Activated effector memory CD4-positive, alpha-beta T cell treated with Interleukin-2 at 50 U/mL for 16 hours (primary cell): ENCODE measurements around the gene CARS1.

Experiments
- DNase-seq: peaks from one replicate; pipeline ENCODE4 v3.0.0-alpha.2; 2020

The CARS1 gene

GRCh38 chr11:3007404-3008010 is 49.7 kb downstream of the CARS1 start:
- no peak for DNase-seq

GRCh38 chr11:3006505-3007260 is 50.5 kb downstream of the CARS1 start:
- DNase-seq = no peak

DNA sequence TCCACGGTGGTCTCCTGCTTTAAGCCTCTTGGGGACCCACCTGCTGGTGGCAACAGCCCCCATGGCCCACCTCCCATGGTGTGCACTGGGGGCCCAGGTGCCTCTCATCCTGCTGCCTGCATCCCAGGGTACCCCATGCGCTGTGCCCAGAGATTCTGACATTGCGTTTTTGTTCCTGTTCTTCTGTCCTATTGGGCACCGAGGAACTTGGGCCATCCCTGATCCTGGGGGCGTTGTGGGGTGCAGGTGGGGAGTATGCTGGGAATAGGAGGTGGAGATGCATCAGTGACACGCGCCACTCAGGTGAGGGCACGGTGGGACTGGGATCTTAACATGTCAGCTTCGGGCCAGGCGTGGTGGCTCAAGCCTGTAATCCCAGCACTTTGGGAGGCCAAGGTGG is 52.7 kb downstream of the CARS1 start:
- DNase-seq = no peak

GRCh38 chr11:3003396-3004231 is 53.6 kb downstream of the CARS1 start:
- DNase-seq = no peak

- no peak for DNase-seq
These were observed 54.4 kb downstream of the CARS1 start for GRCh38 chr11:3002871-3003270.

DNA sequence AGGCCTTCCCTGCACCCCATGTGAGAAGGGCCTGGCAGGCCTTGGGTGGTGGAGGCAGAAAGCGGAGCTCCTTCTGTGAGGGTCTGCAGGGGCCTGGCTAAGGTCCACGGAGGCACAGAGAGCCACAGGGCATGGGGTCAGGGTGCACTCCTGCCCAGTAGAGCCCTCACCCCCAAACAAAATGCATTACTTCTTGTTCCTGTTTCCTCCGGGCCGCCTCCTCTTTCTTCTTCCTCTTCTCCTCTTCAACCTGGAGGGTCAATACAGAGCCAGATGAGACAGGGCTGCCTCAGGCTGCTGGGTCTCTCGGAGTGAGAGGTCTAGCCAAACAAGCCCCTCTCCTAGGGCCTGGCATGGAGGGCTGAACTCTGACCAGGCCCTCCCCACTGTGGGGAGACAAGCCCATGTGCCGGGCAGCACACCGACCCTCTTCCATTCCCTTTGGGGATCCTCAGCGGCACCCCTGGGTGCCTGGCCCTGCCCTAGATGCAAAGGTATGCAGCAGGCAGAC is 54.8 kb downstream of the CARS1 start:
- no peak for DNase-seq

- no peak for DNase-seq
These were observed 55.7 kb downstream of the CARS1 start for GRCh38 chr11:3001496-3001895.

DNA sequence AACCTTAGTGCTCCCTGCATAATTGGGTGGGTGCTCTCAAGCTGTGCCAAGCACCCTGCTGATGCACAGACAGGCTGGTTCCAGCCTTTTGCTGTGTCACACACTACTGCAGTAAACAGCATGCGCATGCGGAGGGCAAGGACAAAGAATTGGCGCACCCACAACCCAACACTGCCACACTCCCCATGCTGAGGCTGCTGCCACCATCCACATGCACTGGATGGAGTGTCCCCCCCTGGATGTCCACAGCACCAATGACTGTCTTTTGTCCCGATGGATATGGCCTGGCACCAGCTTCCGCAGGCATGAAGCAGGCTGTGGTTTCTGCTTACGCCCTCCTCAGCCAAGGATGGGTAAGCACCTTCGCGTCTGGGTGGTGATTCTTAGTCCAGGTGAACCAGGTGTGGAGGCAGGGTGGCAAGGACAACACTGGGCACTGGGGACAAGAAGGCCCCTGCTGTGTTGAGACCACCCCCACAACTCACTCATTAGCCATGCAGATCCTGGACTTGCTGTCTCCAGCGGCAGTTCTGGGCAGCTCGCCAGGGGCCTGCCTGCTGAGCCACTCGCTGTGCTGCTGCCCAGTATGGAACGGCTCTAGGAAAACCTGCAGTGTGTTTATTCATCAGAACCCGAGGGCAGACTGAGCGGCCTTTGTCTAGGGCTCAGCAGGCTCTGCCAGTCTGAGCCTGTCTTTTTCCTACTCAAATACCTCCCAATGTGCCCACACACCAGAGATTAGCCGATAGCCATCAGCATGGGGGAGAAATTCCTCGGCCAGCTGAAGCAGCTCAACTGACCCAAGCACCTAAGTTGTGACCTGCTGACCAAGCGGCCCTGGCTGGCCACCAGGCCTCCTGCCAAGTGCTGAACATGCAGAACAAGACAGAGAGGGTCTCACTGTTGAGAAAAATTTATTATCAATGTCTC is 56.9 kb downstream of the CARS1 start:
- no peak for DNase-seq

DNA sequence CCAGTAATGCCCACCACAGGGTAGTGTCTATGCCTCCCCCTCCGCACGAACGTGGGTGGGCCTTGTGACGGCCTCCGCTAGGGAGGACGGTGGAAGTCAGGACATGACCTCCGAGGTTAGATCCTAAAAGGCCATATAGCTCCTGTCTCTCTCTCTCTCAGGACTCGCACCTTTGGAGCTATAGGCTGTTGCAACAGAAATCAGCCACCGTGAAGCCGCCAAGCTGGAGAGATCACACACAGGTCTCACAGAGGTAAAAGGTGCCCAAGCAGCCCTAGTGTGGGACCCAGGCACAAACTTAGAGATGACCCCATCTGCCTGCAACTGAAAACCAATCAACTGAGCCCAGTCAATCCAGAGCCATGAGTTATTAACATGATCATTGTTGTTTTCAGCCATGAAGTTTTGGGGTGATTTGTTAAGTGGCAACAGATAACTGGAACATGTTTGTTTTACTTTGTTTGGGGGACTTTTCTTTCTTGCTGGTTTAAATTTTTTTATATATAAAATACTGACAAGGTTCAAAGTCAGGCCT is 57.7 kb downstream of the CARS1 start:
- DNase-seq = no peak

DNA sequence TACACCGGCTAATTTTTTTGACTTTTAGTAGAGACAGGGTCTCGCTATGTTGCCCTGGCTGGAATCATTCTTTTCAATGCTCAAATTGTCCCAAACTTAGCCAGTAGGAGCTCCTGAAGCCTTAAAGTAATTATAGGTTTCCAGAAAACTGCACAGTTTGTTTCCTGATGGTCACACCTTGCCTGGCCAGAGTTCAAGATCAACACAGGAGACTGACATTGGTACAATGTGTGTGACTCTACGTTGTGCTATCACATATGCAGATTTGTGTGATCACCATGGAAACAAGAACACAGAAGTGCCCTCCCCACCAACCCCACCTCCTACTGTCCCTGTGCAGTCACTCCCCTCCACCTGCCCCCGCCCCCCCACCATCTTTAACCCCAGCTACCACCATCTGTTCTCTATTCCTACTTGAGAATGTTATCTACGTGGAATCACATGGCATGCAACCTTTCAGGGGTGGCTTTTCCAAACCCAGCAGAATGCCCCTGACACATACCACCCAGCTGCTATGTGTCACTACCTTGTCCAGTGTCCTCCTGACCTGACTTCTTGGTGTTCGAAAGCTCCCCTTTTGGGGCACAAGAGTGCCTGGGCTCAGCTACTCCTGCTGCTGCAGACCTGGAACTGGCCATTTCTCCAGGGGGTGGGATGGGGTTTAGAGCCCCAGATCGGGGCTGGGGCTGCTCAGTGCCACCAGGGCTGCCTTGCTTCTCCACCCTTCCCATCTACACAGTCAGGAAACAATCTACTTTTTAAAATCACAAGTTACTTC is 59.0 kb downstream of the CARS1 start:
- DNase-seq = no peak

DNA sequence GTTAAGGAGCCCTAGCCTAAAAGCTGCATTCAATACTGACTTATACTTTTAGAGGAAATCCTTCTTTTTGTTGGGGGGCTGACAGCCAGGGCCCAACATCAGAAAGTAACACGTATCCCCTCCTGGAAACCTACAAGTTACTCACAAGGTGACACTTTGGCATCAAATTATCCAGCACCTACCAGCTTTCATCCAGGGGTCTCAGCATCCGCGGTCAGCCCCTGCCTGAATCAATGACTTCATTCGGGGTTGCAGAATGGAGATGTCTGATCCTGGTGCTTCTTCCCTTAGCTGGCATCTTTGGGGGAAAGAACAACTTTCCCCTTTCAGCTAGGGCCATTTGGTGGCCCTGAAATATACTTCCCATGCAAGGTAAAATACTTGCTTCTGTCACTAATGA is 59.8 kb downstream of the CARS1 start:
- DNase-seq = no peak

DNA sequence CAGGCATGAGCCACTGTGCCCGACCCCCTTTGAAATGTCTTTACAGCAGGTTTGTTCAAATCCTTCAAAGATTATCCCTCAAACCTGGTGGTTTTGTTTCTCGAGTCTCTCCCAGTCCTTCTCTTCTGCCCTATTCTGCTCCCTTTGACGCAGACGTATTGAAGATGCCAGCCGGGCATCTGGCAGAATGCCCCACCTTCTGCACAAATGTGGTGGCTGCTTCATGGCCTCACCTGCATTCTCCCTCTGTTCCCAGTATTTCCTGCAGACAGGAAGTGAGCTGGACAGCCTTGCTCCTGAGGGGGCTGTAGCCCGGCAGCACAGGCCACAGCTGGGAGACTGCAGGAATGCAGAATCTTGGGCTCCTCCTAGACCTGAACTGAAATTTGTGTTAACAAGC is 60.2 kb downstream of the CARS1 start:
- no peak for DNase-seq

DNA sequence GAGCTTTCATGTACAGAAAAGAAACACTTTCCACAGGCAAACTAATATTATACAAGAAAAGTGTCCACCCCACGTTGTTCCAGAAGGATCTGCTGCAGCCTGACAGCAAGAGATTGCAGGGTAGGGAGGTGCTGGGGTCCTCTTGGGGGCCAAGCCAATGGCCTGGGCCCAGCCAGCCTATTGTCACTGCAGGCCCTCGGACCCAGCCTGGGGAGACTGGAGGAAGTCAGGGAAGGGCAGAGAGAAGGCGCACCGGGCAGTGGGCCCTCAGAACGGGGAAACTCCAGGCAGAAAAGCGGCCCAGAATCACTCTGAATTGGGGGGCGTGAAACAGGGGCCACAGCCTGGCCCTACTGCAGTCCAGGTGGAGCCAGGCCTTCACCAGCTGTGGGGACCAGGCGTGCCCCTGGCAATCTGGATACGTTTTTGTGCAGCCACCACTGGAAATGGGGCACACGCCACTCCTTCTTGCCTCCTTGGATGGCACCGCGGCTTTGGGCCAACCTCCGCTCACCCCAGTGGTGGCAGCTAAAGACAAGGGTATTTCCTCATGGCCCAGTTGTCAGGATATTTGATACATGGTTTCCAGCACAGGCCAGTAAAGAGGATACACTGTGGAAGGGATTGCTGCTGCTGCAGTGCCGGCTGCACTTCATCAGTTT is 61.2 kb downstream of the CARS1 start:
- no peak for DNase-seq

DNA sequence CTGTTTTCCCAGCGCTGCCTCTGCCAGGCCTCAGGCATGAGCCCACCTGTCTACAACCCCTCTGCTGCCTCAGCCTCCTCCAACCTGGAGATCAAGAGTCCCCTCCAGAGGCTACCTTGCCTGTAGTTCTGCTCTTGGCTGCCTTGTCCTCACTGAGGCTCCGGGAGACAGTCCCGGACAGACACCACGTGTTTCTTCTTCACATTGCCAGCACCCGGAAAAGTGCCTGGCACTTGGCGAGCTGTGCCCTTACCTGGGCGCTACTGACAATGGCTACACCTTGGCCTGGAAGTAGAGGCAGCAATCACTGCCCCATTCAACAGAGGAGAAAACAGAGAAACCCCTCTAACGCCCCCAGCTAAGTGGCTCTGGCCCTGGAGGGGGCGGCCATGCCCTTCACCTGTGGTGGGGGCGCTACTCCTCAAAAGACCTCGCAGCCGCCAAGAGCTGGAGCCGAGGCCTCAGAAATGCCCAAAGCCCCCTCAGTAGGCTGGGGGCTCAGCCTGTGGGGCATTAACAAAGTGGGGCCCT is 62.1 kb downstream of the CARS1 start:
- no peak for DNase-seq

DNA sequence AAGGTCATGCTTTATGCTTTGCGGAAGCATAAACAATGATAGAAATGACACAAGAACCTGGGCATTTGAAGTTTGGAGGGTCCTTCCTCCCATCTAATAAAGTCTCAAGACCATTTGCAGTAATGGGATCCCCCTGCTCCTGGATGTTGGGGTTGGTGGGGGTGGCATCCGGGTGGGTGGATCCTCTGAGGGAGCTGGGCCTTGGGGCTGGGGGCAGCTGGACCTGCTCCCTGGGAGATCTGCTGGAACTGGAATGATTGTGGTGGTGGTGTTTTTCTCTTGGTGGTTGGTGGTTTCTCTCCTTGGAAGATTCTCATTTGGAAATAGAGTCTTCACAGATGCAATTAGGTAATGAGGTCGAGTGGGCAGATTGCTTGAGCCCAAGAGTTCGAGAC is 62.9 kb downstream of the CARS1 start:
- no peak for DNase-seq

GRCh38 chr11:2992997-2993325 is 64.3 kb downstream of the CARS1 start:
- no peak for DNase-seq

DNA sequence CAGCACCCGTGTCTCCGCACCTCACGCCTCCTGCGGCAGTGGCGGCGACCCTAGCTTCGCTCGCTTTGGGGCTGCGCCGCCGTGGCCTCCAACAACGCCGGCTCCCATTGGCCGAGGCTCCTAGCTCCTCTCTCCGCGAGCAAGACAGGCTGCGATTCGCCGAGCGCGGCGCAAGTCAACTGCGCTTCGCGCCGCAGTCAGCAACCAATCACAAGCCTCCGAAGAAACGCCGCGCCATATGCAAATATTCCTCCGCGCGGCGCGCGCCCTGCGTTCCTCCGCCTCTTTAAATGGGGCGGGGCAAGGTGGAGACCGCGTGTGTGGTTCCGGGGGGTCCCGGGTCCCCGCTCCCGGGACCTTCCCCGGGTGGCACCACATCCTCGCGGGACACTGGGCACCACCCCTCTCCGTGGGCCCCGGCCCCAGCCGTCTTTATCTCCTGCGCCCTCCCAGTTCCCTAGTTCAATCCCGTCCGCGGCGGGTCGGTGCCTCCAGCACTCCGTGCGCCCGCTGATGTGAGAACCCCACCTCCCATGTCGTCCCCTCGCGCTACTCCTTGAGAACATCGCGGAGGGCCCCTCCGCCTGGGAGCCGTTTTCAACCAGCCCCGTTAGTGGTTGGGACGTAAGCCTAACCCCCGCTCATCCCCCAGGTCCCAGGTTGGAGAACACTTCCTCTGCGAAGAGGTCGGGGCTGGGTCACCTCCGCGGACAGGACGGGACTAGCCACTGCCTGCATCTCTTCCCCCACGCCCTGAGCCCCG is 64.8 kb downstream of the CARS1 start, which contains the start of gene NAP1L4:
TSS of gene NAP1L4 (minus strand) at position 96 of the 763 bp plus-strand sequence. CDS start 13,109 bp downstream, outside the sequence.
- DNase-seq = peak; percentile 94

DNA sequence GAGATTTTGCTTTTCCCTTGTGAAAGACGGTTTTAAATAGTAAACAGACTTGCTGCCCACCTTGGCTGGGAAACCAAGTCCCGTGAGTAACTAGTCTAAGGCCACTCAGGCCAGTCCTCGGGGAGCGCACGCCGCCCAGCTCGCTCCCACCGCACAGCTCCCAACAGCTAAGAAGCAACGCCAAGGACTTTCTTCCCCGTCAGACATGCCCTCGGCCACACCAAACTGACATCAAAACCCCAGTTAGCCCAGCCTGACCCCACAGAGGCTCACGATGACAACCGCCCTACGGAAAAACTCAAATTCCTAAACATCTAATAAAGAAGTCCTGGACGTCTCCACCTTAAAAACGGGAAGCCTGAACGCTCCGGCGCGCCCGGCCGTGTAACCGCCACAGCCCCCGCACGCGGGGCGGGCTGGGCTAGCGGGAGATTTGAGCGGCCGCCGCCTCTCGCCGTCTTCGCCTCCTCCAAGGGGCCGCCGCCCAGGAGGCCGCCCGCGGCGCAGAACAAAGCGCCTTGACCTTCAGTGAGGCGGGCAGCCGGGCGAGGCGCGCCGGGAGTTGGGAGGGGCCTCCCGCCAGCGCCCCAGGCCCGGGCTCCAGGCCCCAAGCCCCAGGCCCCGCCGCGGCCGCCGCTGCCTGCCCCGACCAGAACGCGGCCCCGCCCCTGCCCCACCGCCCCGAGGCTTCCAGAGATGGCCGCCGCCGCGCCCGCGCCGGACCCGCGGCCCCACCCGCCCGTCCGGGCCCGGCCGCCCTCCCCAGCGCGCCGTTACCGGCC is 65.6 kb downstream of the CARS1 start:
- DNase-seq = no peak
